Ecto neural progenitor cell (in vitro differentiated cells): ENCODE measurements around the gene BHLHE40.
"Not testable (repeated sequence)": the region's sequence is repeated elsewhere in the genome, so short reads cannot be mapped to it uniquely, and the experiment has no call there.

Experiments
- DNase-seq: peaks from one replicate; pipeline ENCODE4 v3.0.0-alpha.2; 2018; ENCODE audit warnings: low spot score

BHLHE40 gene

DNA sequence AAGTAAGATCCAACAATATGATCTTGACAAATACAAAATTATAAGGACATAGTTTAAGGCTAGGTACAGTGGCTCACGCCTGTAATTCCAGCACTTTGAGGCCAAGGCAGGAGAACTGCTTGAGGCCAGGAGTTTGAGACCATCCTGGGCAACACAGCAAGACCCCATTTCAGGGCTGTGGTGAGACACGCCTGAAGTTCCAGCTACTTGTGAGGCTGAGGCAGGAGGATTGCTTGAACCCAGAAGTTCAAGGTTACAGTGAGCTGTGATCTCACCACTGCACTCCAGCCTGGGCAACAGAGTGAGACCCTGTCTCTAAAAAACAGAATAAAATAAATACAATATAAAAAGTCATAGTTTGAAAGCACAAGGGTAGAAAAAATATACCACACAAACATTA is 17.4 kb upstream of the BHLHE40 start:
- not testable (repeated sequence) for DNase-seq

DNA sequence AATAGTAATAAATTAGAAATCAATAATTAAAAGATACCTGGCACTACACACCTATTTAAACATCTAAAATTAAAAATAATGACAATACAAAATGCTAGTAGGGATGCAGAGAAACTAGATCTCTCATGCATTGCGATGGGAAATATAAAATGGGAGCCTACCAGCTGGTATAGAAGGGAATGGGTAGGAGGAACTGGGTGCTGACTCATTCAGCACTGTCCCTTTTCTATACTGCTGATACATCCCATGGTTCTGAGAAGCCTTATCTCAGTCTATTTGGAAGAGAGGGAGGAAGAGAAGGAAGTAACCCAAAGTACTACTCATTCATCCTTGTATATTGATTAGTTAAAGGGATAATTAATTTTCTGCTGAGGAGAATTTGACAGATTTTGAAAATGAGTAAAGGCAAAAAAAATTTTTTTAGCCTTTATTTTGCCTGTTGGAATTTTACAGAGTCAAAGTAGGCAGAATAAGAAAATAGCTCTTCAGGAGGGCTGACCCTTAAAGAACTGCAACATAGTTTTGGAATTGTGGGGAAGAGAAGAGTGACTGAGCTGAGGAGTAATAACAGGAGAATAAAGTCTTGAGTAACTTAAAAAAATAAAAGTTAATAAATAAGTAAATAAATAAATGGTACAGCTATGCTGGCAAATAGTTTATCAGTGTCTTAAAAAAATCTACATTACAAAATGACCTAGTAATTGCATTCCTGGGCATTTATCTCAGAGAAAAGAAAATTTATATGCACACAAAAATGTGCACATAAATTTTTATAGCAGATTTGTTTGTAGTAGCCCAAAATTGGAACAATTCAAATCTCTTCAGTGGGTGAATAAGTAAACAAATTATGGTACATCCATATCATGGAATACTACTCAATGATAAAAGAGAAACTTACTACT is 15.3 kb upstream of the BHLHE40 start:
- no peak for DNase-seq

- DNase-seq: not testable (repeated sequence)
Measured at GRCh38 chr3:4966006-4966405, 13.2 kb upstream of the BHLHE40 start.

- DNase-seq: not testable (repeated sequence)
Measured at GRCh38 chr3:4967683-4968082, 11.6 kb upstream of the BHLHE40 start.

GRCh38 chr3:4971437-4971836 is 7.8 kb upstream of the BHLHE40 start:
- DNase-seq: not testable (repeated sequence)

DNA sequence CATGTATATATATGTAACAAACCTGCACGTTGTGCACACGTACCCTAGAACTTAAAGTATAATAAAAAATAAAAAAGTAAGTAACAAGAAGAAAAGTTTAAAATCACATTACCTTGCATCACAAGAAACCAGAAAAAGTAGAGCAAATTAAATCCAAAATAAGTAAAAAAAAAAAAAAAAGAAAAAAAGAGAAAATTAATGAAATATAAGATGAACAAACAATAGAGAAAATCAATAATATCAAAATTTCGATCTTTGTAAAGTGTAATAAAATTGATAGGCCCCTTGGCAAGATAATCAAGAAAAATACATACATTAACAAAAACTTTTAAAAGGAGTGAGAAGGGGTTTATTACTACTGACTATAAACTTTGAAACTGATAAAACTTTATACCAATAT is 7.4 kb upstream of the BHLHE40 start:
- no peak for DNase-seq

DNA sequence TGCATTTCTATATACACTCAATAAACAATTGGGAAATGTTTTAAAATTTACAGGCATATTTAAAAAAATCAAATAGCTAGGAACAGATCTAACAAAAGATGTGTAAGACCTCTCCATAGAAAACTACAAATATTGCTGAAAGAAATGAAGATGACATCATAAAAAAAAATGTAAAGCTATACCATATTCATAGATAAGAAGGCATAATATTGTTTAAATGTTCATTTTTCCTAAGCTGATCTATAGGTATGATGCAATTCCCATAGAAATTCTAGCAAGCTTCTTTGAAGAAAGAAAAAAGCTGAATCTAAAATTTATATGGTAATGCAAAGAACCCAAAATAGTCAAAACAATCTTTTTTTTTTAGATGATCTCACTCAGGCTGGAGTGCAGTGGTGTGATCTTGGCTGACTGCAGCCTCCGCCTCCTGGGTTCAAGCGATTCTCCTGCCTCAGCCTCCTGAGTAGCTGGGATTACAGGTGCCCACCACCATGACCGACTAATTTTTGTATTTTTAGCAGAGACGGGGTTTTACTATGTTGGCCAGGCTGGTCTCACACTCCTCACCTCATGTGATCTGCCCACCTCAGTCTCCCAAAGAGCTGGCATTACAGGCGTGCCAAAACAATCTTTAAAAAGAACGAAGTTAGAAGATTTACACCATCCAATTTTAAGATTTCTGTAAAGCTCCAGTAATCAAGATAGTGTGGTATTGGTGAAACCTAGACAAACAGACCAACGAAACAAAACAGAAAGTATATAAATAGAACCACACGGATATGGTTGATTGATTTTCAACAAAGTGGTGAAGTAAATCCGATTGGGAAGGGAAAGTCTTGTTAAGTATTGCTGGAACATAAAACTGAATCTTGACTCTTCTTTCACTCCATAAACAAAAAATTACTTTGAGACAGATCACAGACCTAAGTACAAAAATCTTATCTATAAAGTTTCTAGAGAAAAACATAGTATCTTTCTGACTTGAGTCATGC is 6.3 kb upstream of the BHLHE40 start:
- DNase-seq: no peak

DNA sequence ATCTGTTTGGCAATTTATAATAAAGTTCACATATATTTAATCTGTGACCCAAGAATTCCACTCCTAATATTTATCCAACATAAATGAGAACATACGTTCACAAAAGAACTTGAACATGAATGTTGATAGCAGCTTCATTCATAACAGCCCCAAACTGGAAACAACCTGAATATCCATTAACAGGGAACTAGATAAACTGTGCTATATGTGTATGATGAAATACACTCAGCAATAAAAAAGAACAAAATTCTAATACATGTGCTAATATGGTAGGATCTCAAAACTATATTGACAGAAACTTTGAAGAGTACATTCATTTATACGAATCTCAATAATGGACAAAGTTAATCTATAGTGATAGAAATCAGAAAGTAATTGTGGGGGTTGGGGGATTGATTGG is 5.1 kb upstream of the BHLHE40 start:
- DNase-seq: no peak

DNA sequence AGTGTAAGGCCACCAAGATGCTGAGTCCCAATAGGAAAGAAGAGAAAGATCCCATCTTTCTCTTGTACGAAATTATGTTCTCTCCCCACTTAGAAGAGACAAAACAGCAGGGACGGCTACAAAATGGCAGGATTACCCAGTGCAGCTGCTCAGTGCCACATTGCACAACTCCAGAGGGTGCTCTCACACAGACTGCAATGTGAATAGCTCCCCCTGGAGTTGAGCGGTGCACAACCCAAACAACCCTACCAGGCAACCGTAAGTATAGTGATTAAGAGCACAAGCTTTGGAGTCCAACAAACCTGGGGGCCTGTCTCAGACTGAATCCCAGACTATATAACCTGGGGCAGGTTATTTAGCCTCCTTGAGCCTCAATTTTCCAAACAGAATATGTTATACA is 3.1 kb upstream of the BHLHE40 start:
- DNase-seq: no peak

- DNase-seq: peak; percentile 68
Measured at GRCh38 chr3:4977001-4977852, 2.0 kb upstream of the BHLHE40 start.

DNA sequence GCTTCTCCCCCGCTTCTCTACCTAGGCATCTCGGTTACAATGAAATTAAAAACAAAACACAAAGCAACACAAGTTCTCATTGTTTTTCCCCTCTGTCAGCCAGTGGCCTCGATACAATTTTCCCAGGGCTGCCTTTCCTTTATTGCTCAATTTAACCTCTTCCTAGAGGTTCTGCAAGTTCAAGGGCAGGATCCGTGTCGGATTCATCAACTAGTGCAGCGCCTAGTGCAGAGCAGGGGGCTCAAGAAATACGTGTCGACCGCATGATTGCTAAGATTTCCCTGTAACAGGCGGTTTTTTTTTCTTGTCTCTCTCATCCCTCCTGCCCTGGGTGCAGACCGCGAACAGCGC is 1.4 kb upstream of the BHLHE40 start:
- DNase-seq: no peak

DNA sequence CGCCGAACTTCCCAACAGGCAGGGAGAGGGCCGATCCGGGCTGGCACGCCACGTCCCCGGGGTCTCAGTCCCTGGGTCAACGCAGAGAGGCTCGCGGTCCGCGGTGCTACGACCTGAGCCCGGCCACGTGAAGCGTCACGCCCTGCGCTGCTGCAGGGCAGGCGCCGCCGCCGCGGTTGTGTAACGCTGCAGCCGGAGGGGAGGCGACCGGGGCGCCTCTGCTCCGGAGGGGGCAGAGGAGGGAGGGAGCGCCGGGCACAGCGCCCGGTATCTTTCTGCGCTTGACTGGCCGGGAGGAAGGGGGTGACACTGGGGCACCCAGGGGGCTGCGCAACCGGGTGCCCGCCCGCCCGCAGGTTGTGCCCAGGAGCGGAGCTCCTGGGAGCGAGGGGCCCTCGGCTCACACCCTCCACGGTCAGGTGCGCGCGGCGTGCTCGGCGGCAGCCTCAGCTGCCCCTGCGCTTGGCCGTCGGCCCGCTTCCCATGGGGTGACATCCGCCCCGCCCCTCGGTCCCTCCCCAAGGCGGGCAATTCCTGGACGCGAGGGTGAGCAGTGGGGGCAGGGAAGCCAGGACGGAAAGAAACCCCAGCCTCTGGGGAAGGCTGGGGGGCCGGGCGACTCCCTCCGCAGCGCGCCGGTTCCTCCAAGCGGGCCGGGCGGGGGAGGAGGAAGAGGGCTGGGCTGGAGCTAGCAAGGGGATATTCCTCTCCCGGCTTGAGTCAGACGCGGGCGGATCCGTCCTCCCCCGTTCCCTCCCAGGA is 852 bp upstream of the BHLHE40 start:
- peak; percentile 80 for DNase-seq

DNA sequence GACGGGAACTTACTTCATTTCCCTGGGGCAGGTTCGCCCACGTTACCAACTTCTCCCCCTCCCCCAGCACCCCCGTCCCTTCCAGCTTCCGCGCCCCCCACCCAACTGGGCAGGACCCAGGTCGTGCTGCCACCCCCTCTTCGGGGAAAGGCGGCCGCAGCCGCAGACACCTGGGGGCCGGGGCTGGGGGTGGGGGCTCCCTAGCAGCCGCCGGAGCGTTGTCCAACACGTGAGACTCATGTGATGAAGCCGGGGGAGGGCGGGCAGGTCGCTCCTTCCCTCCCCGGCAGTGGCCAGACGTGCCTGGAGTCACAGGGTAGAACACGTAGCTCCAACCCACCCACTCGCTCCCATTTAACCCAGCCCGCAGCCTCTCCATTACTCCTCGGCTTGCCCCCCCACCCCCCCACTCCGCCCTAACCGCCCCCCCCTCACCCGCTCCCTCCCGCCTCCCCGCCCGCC is 240 bp upstream of the BHLHE40 start:
- peak; percentile 74 for DNase-seq

DNA sequence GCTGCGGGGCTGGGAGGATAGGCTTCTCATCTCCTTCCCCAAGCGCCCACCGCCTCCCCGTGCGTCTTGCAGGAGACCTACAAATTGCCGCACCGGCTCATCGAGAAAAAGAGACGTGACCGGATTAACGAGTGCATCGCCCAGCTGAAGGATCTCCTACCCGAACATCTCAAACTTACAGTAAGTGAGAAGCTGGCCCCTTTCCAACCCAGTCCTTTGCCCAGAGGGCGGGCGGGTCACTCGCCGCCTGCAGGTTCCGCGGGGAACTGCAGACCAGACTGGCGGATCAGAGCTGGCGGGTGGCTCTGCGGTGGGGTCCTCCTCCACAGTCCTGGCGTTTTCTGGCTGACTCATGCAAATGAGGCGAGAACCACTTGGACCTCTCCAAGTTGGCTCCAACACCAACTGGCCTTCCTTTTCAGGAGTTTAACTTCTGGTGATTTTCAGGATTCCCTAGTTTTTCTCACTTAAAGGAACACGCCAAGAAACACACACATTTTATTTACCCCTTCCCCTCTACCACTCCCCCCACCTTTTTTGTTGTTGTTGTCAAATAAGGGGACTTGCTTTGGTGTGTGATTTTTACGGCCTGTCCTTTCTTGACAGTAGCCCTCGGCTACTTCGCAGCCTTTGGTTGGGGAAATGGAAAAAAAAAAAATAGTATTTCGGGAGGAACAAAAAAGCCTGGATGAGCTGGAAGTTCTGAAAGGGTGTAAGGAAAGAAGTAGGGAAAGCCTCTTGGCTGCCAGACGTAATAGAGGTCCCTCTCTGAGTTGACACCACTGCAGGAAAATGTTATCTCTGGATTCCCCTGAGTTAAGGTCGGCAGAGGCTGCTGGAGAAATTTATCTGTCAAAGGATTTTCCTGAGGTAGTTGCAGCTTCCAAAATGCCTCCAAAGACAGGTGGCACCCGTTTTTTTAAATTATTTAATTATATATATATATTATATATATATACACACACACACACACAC is 1.3 kb downstream of the BHLHE40 start:
- peak; percentile 88 for DNase-seq

- DNase-seq: no peak
Measured at GRCh38 chr3:4981294-4981664, 2.0 kb downstream of the BHLHE40 start.

DNA sequence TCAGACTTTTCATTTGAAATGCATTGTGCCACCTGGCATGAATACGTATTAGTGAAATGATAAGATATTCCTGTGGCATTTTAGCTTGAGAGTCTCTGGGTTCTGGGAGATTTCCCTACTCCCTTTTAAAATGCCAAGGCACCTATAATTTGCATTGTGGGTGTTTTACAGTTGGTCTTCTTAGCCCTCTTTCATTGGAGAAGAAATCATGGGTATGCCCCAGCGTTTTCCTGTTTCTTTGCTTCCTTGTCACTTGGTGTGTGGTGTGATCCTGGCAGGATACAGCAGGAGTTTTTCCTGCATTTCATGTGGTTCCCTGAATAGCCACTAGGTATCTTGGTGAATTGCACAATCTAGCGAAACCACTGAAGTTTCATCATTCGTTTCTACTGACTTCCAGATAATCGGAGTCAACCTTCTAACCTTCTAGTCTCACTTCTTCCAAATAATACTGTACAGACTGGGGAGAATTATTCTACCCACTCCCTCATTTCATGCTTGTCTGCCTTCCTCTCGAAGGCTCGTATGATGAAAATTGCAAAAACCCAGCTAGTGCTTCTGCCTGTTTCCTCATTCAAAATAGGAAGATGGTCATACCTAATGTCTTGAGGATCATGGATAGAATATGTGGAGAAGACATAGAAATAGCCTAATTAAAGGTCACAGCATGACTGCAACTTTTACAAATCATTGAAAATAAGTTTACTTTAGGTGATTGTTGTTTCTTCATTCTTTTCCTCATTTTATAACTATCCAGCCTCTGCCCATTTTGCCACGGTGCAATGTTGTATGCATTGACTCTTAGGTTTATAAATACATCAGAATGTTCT is 2.6 kb downstream of the BHLHE40 start:
- DNase-seq: no peak

GRCh38 chr3:4982773-4983738 is 3.8 kb downstream of the BHLHE40 start:
- DNase-seq: no peak
